ENCODE measurements around the gene RAC3.

- TF ChIP-seq ZNF232 (CRISPR knock-in tag; IDR thresholded peaks at IDR 0.05) = no peak
- TF ChIP-seq THAP7 (CRISPR knock-in tag; IDR thresholded peaks at IDR 0.05) = no peak
- no peak for TF ChIP-seq POLR2AphosphoS5 (IDR thresholded peaks at IDR 0.05; ENCODE audit: control insufficient read depth, insufficient read depth, low read depth, low read length)
- no peak for TF ChIP-seq AFF4 (CRISPR knock-in tag; IDR thresholded peaks at IDR 0.05)
- no peak for TF ChIP-seq CTCF (IDR thresholded peaks at IDR 0.05 in 2 of 3, conservative IDR thresholded peaks at IDR 0.05 in 1 of 3; ENCODE audit: insufficient read depth in 2 of 3, low read depth in 1 of 3, low read length in 3 of 3)
- TF ChIP-seq ETV6 (IDR thresholded peaks at IDR 0.05; ENCODE audit: borderline replicate concordance in 1 of 2, low read depth in 2 of 2, low read length in 1 of 2) = no peak
- TF ChIP-seq ETV6 (CRISPR knock-in tag; IDR thresholded peaks at IDR 0.05; ENCODE audit: borderline replicate concordance) = no peak
- no peak for TF ChIP-seq OTX1 (CRISPR knock-in tag; IDR thresholded peaks at IDR 0.05)
- no peak for TF ChIP-seq ZFP36 (IDR thresholded peaks at IDR 0.05; ENCODE audit: low read depth, low read length, partially characterized antibody)
- no peak for TF ChIP-seq ATF3 (IDR thresholded peaks at IDR 0.05)
- TF ChIP-seq ATF3 (CRISPR knock-in tag; conservative IDR thresholded peaks at IDR 0.05) = no peak
- no peak for TF ChIP-seq PRDM10 (IDR thresholded peaks at IDR 0.05; ENCODE audit: partially characterized antibody)
- TF ChIP-seq BCLAF1 (IDR thresholded peaks at IDR 0.05; ENCODE audit: borderline replicate concordance in 1 of 2, control insufficient read depth in 1 of 2, low read depth in 2 of 2, low read length in 1 of 2) = no peak
These were observed 23.0 kb downstream of the RAC3 start for GRCh38 chr17:82054351-82055022.

All from K562 (cell line).